GM12873 (cell line): Measurements from ENCODE around the gene ZNF543.

Experiments used
- TF ChIP-seq, protein P1 (sequence below): IDR thresholded peaks from 2 replicates; pipeline ENCODE4 v1.5.1; 2012; ENCODE audit warnings: low read depth, mild to moderate bottlenecking, moderate library complexity, low read length, control low read depth; ENCODE audit not compliant: insufficient read depth; ENCODE audit errors: missing control alignments

The ZNF543 gene

DNA sequence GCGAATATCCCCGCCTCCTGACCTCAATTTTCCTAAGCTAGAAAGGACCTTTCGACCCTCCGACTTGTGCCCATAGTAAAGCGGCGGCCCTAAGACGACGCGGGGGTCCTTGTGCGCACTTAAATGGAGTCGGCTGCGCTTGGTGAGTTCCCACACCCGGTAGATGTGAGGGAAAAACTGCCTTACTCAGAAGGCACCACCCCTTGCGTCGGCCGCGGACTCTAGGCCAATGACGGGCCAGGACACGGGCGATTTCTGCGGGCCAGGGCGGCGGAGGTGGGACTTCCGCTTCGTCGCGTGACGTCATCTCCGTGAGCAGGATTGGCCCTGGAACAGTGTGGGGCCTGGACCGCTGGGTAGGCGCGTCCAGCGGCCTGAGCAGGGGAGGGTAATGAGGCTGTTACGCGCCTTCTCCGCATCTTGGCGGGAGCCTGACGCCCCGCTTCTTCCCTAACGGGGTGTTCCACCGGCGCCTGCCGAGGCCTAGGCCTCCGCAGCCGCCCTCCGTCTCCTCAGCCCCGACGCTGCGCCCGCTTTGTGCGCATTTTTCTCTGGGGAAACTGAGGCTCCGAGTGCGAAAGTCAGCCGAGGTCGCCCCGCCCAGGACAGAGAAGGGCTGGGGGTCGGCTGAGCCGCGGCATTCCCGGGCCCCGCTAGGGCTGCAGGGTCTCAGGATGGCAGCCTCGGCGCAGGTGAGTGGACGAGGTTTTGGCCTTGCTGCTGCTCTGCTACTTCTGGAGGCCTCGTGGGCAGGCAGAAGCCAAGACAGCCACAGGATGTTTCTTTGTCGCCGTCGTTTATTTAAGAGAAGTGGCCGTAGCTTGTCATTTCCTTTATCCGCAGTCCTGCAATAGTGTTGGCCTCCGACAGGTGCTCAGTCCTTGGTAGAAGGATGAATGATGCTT, at the start of gene ZNF543:
Gene ZNF543 (plus strand): TSS at position 293 of the 905 bp plus-strand sequence. CDS start 382 bp downstream, at position 675.
- TF ChIP-seq, protein P1, sequence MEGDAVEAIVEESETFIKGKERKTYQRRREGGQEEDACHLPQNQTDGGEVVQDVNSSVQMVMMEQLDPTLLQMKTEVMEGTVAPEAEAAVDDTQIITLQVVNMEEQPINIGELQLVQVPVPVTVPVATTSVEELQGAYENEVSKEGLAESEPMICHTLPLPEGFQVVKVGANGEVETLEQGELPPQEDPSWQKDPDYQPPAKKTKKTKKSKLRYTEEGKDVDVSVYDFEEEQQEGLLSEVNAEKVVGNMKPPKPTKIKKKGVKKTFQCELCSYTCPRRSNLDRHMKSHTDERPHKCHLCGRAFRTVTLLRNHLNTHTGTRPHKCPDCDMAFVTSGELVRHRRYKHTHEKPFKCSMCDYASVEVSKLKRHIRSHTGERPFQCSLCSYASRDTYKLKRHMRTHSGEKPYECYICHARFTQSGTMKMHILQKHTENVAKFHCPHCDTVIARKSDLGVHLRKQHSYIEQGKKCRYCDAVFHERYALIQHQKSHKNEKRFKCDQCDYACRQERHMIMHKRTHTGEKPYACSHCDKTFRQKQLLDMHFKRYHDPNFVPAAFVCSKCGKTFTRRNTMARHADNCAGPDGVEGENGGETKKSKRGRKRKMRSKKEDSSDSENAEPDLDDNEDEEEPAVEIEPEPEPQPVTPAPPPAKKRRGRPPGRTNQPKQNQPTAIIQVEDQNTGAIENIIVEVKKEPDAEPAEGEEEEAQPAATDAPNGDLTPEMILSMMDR: peak; percentile 43

DNA sequence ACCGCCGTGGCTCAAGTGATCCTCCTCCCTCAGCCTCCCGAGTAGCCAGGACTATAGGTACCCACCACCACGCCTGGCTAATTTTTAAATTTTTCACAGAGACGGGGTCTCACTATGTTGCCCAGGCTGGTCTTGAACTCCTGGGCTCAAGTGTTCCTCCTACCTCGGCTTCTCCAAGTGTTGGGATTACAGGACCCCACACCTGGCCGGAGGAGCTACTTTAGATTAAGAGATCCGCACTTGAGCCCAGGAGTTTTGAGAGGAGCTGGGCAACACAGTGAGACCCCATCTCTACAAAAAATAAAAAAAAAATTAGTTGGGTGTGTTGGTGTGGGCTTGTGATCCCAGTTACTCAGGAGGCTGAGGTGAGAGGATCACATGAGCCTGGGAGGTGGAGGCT, 49.0 kb upstream of the ZNF543 start:
- TF ChIP-seq, protein P1: no peak

DNA sequence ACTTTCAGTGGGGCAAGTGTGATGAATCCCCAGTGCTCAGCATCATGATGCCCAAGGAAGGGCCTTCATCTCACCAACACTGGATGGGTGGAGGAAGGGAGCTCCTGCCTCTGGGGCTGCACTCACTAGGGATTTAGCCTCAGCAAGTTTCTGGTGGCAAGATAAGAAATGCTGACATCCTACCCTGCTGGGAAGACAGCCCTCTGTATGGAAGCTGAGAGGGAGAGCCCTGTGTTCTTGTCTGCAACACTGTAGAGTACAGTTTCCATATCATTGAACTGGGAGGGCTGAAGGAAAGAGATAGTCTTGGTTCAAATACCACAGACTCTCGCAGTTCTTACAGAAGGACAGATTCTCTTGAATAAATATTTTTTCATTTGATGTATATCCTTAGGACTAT, 47.3 kb upstream of the ZNF543 start:
- TF ChIP-seq, protein P1: no peak

DNA sequence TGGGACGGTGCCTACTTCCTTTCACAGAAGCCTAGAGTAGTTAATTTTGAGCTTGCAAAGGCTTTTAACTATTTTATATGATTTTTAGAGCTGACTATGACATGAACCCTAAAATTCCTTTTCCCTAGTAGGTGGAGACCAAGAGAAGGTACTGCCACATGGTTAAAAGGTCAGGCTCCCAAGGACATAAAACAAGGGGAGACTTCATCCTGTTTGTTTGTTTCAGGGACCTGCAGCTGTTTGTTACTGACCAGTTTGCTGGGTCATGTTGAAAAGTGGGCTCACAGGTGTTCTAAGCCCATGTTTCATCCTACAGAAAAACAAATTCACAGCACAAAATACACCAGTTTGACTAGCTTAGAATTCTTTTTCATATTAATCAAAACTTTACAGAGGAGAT, 43.8 kb upstream of the ZNF543 start:
- TF ChIP-seq, protein P1: no peak

DNA sequence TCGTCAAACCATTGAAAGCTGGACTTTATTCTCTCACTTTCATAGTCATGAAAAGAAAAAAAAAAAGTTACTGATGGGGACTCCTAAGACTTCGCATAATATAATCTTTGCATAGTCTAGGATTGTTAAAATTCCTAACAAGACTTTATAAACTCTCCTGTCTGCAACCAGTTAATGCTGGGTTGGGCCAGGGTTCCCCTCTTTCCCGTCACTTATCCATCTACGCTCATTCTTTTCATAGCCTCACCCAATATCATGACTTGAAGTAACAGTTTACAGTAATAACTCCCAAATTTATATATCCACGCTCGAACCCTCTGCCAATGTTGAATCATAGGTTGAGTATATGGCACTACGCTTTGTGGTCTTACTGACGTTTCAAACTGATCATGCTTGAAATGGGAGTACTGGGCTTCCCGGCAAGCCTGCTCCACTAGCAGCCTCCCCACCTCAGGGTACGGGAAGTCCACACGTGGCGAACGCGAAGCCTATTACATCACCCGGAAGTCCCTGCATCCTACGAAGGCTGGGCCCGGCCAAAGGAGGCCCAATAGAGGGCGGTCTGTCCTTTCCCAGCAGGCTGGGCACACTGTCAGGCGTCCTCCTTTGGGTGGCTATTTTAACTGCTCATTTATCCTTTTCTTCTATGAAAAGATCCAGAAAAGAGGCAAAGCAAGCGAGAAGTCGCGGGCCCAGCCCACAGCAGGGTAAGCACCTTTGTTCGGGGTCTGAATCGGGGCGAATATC, 40.7 kb upstream of the ZNF543 start:
- TF ChIP-seq, protein P1: peak; percentile 34

DNA sequence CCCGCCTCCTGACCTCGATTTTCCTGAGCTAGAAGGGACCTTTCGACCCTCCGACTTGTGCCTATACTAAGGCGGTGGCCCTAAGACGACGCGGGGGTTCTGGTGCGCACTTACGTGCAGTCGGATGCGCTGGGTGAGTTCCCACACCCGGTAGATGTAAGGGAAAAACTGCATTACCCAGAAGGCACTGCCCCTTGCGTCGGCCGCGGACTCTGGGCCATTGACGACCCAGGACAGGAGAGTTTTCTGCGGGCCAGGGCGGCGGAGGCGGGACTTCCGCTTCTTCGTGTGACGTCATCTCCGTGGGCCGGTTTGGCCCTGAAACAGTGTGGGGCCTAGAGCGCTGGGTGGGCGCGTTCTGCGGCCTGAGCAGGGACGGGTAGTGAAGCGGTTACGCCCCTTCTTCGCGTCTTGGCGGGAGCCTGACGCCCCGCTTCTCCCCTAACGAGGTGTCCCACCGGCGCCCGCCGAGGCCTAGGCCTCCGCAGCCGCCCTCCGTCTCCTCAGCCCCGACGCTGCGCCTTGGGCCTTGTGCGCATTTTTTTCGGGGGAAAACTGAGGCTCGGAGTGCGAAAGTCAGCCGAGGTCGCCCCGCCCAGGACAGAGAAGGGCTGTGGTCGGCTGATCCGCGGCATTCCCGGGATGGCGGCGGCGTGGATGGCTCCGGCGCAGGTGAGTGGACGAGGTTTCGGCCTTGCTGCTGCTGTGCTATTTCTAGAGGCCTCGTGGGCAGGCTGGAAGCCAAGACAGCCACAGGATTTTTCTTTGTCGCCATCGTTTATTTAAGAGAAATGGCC, 39.9 kb upstream of the ZNF543 start, which contains the start of gene ZNF460:
Gene ZNF460 (plus strand): TSS at position 321 of the 797 bp plus-strand sequence. CDS start 322 bp downstream, at position 643.
- TF ChIP-seq, protein P1: no peak
